DOHH2 (cell line): Measurements from ENCODE around the gene TPCN2.

Experiments used
- H3F3A ChIP-seq: fragments of 200-600 bp; sonication (generic), shearing (Covaris generic); 2 replicates; pipeline ENCODE4 v1.6.0; 2016; ENCODE audit warnings: antibody characterized with exemption, mild to moderate bottlenecking; ENCODE audit not compliant: control insufficient read depth, insufficient read depth
- H3K27ac ChIP-seq: fragments of 200-600 bp; sonication (generic); 2 replicates; pipeline ENCODE4 v1.5.1; 2014; ENCODE audit warnings: low read depth, mild to moderate bottlenecking, low read length, moderate library complexity
- H3K27me3 ChIP-seq: fragments of 200-600 bp; sonication (generic); 2 replicates; pipeline ENCODE4 v1.6.1; 2014; ENCODE audit warnings: mild to moderate bottlenecking, low read length, mixed read lengths; ENCODE audit not compliant: control insufficient read depth
- H3K36me3 ChIP-seq: fragments of 200-600 bp; sonication (generic); 2 replicates; pipeline ENCODE4 v1.6.1; 2014; ENCODE audit warnings: mild to moderate bottlenecking, low read length, moderate library complexity, mixed read lengths; ENCODE audit not compliant: control insufficient read depth
- H3K4me1 ChIP-seq: fragments of 200-600 bp; sonication (generic); 2 replicates; pipeline ENCODE4 v1.6.1; 2014; ENCODE audit warnings: mild to moderate bottlenecking, low read length, mixed read lengths; ENCODE audit not compliant: control insufficient read depth
- H3K4me2 ChIP-seq: fragments of 200-600 bp; sonication (generic); 2 replicates; pipeline ENCODE4 v1.6.0; 2014; ENCODE audit warnings: mild to moderate bottlenecking, low read length, moderate library complexity
- H3K4me3 ChIP-seq: fragments of 200-600 bp; sonication (generic); 2 replicates; pipeline ENCODE4 v1.5.1; 2014; ENCODE audit warnings: mild to moderate bottlenecking, low read length, mixed read lengths
- H3K79me2 ChIP-seq: fragments of 200-600 bp; sonication (generic); 2 replicates; pipeline ENCODE4 v1.6.1; 2014; ENCODE audit warnings: mild to moderate bottlenecking, low read length, mixed read lengths; ENCODE audit not compliant: control insufficient read depth
- H3K9me2 ChIP-seq: fragments of 200-600 bp; sonication (generic); replicated peaks from 2 replicates; pipeline ENCODE4 v1.6.1; 2014; ENCODE audit warnings: mild to moderate bottlenecking, low read length, mixed read lengths; ENCODE audit not compliant: control insufficient read depth
- H3K9me3 ChIP-seq: fragments of 200-600 bp; sonication (generic); 2 replicates; pipeline ENCODE4 v1.6.1; 2014; ENCODE audit warnings: antibody characterized with exemption, low read length, mixed read lengths; ENCODE audit not compliant: control insufficient read depth, insufficient read depth
- H4K20me1 ChIP-seq: fragments of 200-600 bp; sonication (generic); 2 replicates; pipeline ENCODE4 v1.6.0; 2014; ENCODE audit warnings: low read depth, mild to moderate bottlenecking, antibody characterized with exemption, low read length, moderate library complexity; ENCODE audit not compliant: control insufficient read depth, insufficient read depth
- CTCF ChIP-seq: fragments of 200-600 bp; sonication (generic); IDR thresholded peaks from one replicate; pipeline ENCODE4 v1.5.1; 2014; ENCODE audit warnings: antibody characterized with exemption, mild to moderate bottlenecking, low read depth, low read length; ENCODE audit not compliant: poor library complexity, severe bottlenecking
- EZH2phosphoT487 ChIP-seq: fragments of 200-600 bp; sonication (generic); IDR thresholded peaks from 2 replicates; pipeline ENCODE4 v1.6.1; 2017; ENCODE audit warnings: borderline replicate concordance, mild to moderate bottlenecking, antibody characterized with exemption, low read length, moderate library complexity, mixed read lengths

The TPCN2 gene

GRCh38 chr11:69153661-69154060 lies 104.9 kb downstream of the TPCN2 start:
- no peaks in the 10 kb centered on the region for H3F3A ChIP-seq
- no peak overlapping the region for H3K4me2 ChIP-seq
- no peaks in the 10 kb centered on the region for H3K4me1 ChIP-seq
- no peak for TF ChIP-seq CTCF
- TF ChIP-seq EZH2phosphoT487, result no peak
- no peaks in the 10 kb centered on the region for H3K79me2 ChIP-seq
- H3K27me3 ChIP-seq, result no peaks in the 10 kb centered on the region
- no peaks in the 10 kb centered on the region; the same call in 1 of the 2 replicates for H3K9me3 ChIP-seq
- no peaks in the 10 kb centered on the region for H3K9me2 ChIP-seq
- H3K4me3 ChIP-seq, result no peak overlapping the region
- H4K20me1 ChIP-seq, result no peaks in the 10 kb centered on the region
- no peaks in the 10 kb centered on the region for H3K36me3 ChIP-seq
- H3K27ac ChIP-seq, result no peak overlapping the region

GRCh38 chr11:69154211-69154913 lies 105.6 kb downstream of the TPCN2 start:
- no peak overlapping the region for H3K4me3 ChIP-seq
- H3K27ac ChIP-seq, result no peak overlapping the region
- H3K79me2 ChIP-seq, result no peaks in the 10 kb centered on the region
- no peak for TF ChIP-seq CTCF
- TF ChIP-seq EZH2phosphoT487, result no peak
- no peaks in the 10 kb centered on the region for H3K4me1 ChIP-seq
- no peaks in the 10 kb centered on the region for H3K36me3 ChIP-seq
- H3K9me2 ChIP-seq, result no peaks in the 10 kb centered on the region
- H3F3A ChIP-seq, result no peaks in the 10 kb centered on the region
- H3K27me3 ChIP-seq, result no peaks in the 10 kb centered on the region
- H4K20me1 ChIP-seq, result no peaks in the 10 kb centered on the region
- no peaks in the 10 kb centered on the region for H3K9me3 ChIP-seq
- no peak overlapping the region for H3K4me2 ChIP-seq

GRCh38 chr11:69154938-69155301 lies 106.2 kb downstream of the TPCN2 start:
- Histone ChIP-seq H4K20me1 (no peaks in the 10 kb centered on the region), H3K9me3 (no peaks in the 10 kb centered on the region), H3K4me2 (no peak overlapping the region), H3K79me2 (no peaks in the 10 kb centered on the region), H3K27me3 (no peaks in the 10 kb centered on the region), H3K9me2 (no peaks in the 10 kb centered on the region), H3K27ac (no peak overlapping the region), H3K4me1 (no peaks in the 10 kb centered on the region), H3K4me3 (no peak overlapping the region), H3K36me3 (no peaks in the 10 kb centered on the region), H3F3A (no peaks in the 10 kb centered on the region)
- TF ChIP-seq EZH2phosphoT487 (no peak), CTCF (no peak)
